Stimulated activated CD8-positive, alpha-beta memory T cell treated with anti-CD3 and anti-CD28 coated beads, Interleukin-15, amount 100 ng/mL, for 24 hours (primary cell): ENCODE measurements around the gene MRPL33.
"Not testable (repeated sequence)": the region's sequence is repeated elsewhere in the genome, so short reads cannot be mapped to it uniquely, and the experiment has no call there.

Experiments
- DNase-seq: peaks from one replicate; pipeline ENCODE4 v3.0.0-alpha.2; 2020; ENCODE audit warnings: low read depth

Gene MRPL33

GRCh38 chr2:27741673-27742072, 29.8 kb upstream of the MRPL33 start:
- DNase-seq = no peak

DNA sequence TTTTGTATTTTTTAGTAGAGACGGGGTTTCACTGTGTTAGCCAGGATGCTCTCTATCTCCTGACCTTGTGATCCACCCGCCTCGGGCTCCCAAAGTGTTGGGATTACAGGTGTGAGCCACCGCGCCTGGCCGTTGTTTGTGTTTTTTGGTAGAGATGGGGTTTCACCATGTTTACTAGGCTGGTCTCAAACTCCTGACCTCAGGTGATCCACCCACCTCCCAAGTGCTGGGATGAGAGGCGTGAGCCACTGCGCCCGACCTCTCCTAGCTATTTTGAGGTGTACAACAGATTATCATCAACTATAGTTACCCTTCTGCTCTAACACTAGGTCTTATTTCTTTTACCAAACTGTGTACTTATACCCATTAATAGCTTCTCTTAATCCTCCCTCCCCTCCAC, 28.9 kb upstream of the MRPL33 start:
- DNase-seq = no peak

DNA sequence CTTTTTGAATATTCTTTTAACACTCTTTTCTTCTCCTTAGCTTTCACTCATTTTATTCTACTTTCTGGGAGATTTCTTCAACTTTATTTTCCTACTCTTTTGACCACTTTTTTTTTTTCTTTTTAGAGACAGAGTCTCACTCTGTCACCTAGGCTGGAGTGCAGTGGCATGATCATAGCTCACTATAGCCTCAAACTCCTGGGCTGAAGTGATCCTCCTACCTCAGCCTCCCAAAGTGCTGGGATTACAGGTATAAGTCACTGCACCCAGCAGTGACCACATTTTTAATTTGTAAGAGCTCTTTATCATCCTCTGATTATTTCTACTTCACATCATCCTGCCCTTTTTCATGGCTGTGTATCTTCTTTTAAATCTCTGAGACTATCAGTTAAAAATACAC, 26.0 kb upstream of the MRPL33 start:
- not testable (repeated sequence) for DNase-seq

DNA sequence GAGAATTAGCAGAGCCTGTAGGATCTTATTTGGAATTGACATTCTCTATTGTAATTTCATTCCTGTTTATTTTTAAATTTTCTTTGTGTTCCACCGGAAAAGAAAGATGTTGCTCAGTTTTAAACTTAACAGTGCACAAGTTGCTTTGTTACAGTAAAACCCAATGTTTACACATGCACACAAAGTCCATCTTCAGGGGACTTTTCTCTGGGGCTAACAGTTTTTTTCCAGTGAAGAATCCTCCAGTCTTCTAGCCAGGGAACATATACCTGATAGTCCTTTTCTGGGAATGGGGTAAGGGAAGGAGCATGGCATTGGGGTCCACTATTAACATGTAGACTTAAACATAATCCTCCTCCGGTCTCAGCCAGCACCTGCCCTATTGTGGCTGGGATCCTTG, 25.2 kb upstream of the MRPL33 start:
- DNase-seq = no peak

DNA sequence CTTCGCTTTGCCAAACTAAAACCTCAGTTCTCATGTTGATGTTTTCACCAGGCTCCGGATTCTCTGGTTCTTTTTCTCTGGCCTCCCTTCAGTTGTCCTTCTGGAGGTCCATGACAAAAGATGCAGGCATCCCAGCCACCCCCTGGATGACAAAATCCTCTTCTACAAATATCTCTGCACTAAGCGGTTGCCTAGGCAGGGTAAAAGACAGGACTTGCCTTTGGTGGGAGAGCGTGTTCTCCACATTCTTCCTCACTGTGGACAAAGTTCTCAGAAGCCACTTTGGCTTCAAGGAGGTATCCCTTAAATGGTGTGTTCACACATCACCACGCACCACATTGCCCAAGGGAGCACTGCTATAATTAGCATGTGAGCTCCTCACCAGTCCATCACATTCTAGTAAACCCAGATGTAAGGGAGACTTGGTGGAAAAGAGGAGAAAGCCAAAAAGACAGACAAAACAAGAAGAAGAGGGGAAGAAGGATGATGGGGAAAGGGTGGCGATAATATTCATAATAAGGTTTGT, 23.6 kb upstream of the MRPL33 start:
- no peak for DNase-seq

GRCh38 chr2:27748803-27749554, 22.5 kb upstream of the MRPL33 start:
- not testable (repeated sequence) for DNase-seq

- no peak for DNase-seq
These were observed 20.1 kb upstream of the MRPL33 start for GRCh38 chr2:27751377-27751776.

DNA sequence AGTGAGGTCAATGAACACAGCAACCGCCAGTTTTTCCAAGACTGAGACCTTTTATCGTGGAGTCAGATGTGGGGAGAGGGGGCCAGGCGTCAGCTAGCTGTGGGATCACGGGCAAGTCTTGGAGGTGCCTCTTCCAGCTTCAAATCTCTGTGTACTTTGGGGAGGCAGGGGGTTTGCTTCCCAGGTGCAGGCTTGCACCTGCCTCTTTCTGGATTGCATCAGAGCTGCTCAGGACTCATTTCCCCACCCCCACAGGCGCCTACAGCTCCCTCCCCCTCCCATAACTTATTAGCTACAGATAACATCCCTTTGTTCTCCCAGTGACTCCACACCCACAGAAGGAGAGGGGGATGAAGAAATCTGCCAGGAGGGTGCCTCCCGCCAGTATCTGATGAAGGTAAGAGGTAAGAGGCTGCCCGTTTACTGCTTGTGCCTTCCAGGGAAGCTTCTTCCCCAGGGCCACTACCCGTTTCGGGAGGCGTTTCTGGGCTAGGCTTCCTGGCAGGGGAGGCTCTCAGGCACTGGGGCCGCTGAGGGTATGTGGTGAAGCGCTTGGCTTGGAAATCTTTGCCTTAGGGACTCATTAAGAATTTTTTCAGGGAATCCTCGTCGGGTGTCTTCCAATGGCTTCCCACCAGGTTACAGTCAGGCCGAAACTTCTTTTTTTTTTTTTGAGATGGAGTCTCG, 18.8 kb upstream of the MRPL33 start:
- DNase-seq = no peak

DNA sequence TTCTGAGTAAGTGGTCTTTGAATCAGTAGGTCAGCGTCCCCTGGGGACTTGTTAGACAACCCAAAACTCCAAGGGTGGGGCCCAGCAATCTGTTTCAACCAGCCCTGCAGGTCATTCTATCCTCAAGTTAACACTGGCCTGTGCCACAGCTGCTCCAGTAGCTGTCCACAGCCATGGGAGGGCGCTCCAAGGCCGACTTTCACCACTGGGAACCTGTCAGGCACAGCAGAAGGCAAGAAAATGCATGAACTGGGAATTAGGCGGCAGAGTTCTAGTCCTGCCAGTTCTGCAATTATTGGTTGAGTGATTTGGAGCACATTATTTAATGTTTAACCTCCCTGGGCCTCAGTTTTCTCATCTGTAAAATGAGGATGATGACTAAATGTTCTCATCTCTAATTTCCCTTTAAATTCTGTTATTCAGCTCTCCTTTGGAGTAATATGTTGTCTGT, 17.4 kb upstream of the MRPL33 start:
- DNase-seq = peak; percentile 52

GRCh38 chr2:27754831-27755230, 16.7 kb upstream of the MRPL33 start:
- no peak for DNase-seq

GRCh38 chr2:27756091-27756490, 15.4 kb upstream of the MRPL33 start:
- DNase-seq = no peak

- no peak for DNase-seq
These were observed 14.7 kb upstream of the MRPL33 start for GRCh38 chr2:27756544-27757498.

- DNase-seq = no peak
These were observed 8.3 kb upstream of the MRPL33 start for GRCh38 chr2:27762951-27763906.

DNA sequence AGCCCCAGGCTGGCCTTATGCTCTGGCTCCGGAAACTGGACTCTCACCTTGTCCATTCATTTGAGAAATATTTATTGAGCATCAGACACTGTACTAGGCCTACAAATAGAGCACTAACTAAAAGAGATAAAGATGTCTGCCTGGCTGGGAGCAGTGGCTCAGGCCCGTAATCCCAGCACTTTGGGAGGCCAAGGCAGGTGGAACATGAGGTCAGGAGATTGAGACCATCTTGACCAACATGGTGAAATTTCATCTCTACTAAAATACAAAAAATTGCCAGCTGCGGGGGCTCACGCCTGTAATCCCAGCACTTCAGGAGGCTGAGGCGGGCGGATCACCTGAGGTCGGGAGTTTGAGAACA, 7.6 kb upstream of the MRPL33 start:
- no peak for DNase-seq

DNA sequence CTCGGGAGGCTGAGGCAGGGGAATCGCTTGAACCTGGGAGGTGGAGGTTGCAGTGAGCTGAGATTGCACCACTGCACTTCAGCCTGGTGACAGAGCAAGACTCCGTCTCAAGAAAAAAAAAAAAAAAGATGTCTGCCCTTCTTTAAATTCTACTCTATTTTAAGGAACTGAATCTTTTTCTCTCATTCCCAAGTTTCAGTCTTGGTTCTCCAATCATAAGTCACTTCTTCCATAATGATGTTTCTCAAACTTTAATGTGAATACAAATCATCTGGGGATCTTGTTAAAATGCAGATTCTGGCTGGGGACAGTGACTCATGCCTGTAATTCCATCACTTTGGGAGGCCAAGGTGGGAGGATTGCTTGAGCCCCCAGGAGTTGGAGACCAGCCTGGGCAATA, 7.0 kb upstream of the MRPL33 start:
- DNase-seq = not testable (repeated sequence)

DNA sequence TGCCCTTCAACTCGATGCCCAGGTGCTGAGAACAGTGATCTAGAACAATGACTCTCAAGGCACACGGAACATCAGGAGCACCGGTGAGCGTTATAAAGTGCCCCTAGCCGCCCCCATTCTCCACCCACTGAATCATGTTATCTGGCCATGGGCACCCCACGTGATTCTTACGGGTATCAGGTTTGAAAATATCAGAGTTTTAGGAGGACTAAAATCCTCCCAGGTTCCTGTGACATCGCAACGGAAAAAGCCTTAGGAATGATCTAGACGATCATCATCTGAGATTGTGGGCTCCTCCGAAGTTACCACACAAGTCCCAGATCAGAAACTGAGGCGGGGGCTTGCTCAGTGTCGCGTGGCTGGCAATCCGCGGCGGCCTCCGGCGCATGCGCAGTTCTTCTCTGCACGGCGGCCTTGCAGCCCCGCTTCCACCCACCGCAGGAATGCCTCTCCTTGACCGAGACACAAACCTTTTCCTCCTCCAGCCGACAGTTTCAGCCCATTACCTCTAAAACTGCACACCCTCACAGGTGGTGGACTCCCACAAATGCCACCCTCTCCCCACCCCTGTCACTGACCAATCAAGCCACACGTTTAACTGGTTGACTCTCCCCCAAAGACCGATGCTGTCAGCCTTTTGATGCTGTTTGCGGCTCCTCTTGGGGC, 5.8 kb upstream of the MRPL33 start:
- DNase-seq = peak; percentile 22

- DNase-seq = no peak
These were observed 5.2 kb upstream of the MRPL33 start for GRCh38 chr2:27766287-27766661.

- no peak for DNase-seq
These were observed 344 bp upstream of the MRPL33 start for GRCh38 chr2:27771202-27771547.

- DNase-seq = no peak
These were observed 1.3 kb downstream of the MRPL33 start for GRCh38 chr2:27772804-27773203.

DNA sequence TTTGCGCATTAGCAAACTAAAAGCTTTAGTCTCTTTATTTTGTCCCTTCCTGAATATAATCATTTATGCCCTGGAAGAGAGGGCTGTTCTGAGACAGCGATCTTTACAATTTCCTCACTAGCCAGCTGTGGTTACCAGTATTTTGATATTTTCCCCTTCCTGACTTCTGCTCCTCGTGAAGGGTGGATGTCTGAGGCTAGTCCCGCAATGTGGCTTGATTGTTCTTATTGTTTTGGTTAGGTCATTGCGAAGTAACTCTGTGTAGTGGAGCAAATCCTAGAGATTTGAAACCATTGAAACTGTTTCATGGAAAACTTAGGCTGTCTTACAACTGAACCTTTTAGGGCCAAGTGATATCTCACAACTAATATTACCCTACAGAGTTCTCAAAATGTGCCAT, 2.4 kb downstream of the MRPL33 start:
- no peak for DNase-seq

DNA sequence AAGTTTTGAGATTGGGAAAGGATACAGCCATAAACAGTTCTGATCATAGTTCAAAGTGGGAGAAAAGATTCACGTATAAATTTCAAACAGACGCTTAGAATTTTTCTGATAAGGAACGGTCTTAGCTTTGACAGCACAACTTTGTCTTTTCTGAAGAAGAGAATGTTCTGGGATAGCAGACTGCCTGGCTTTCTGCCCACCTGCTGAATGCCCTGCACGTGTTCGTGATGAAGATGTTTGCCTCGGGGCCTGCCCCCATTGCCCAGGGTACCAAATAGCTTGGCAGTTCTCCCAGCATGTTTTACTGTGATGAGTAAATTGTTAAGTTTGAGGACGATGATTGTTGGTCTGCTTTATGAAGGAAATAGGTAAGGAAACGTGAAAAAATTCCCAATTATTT, 4.6 kb downstream of the MRPL33 start:
- no peak for DNase-seq
